Stimulated activated CD4-positive, alpha-beta T cell treated with anti-CD3 and anti-CD28 coated beads, Interleukin-4, amount 100 ng/mL, for 1 hour (primary cell): Measurements from ENCODE around the gene TRIM2.
A peak's percentile ranks its signal among the peaks of the same experiment; 100 is the strongest.
"Not testable (repeated sequence)": the region's sequence is repeated elsewhere in the genome, so short reads cannot be mapped to it uniquely, and the experiment has no call there.

Experiments
- DNase-seq: peaks from one replicate; pipeline ENCODE4 v3.0.0-alpha.2; 2020

Gene TRIM2

DNA sequence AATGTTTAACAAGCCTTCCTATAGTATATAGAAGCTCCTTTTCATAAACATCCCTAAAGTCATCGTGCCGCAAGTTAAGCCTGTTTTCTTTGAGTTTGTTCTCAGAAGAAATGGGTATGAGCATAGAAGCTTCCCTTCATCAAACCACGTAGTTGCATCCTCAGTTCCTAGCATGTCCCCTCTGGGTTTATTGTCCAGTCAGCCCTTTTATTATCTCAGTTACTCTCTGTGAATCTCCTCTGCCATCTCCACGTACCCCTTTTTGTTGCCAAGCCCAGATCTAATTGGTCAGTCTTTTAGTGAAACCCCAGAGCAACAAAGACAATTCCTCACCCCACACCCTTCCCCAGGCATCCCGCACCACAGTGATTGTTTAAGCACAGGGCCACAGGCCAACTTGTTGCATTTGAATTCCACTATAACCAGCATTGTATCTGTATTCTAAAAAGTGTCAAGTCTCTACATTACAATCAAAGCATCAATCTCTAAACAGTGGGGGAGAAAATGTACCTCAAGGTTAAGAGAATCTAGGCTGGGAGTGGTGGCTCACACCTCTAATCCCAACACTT lies 12.4 kb upstream of the TRIM2 start:
- no peak for DNase-seq

DNA sequence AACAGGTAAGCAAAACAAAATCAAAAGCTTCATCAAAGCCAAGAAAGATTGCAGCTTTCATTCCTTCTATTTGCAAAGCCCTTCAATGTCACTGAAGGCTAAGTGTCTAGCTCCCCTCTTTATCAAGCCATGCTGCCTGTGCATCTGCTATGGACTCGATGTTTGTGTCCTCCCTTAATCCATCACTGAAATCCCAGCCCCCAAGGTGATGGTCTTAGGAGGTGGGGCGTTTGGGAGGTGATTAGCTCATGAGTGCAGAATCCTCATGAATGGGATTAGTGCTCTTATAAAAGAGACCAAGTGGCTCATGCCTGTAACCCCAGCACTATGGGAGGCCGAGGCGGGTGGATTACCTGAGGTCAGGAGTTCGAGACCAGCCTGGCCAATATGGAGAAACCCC lies 6.9 kb upstream of the TRIM2 start:
- no peak for DNase-seq

- DNase-seq = no peak
Measured at GRCh38 chr4:153198719-153199118, 5.5 kb upstream of the TRIM2 start.

GRCh38 chr4:153203746-153204145 lies 497 bp upstream of the TRIM2 start:
- not testable (repeated sequence) for DNase-seq

- peak; percentile 13 for DNase-seq
Measured at GRCh38 chr4:153204728-153205648, 745 bp downstream of the TRIM2 start.

- peak; percentile 14 for DNase-seq
Measured at GRCh38 chr4:153205757-153206156, 1.5 kb downstream of the TRIM2 start.

DNA sequence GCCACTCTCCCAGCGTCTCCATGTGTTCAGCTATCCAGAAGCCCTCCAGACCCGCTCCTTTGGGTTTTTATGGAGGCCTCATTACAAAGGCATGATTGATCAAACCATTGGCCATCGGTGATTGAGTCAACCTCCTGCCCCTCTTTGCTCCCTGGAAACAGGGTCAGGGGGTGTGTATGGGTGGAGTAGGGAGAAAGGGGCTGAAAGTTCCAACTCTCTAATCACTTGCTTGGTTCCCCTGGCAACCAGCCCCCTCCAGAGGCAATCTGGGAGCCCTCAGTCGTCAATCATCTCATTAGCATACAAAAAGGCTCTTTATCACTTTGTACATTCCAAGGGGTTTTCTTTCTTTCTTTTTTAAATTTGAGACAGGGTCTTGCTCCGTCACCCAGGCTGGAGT lies 2.3 kb downstream of the TRIM2 start:
- DNase-seq = no peak

DNA sequence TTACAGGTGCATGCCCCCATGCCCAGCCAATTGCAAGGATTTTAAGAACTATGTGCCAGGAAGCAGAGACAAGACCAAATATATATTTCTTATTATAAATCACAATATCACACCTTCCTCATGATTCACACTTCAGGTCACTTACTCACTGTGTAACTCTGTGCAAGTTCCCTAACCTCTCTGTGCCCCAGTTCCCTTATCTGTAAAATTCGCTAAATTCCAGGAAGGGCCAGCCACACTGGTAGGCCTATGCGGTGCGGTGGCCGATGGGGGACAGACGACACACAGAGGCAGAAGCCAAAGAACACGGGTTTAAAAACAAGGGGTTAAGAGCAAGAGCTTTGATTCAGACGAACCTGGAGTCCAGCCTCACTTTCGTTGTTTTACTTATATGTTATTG lies 2.8 kb downstream of the TRIM2 start:
- DNase-seq = no peak

DNA sequence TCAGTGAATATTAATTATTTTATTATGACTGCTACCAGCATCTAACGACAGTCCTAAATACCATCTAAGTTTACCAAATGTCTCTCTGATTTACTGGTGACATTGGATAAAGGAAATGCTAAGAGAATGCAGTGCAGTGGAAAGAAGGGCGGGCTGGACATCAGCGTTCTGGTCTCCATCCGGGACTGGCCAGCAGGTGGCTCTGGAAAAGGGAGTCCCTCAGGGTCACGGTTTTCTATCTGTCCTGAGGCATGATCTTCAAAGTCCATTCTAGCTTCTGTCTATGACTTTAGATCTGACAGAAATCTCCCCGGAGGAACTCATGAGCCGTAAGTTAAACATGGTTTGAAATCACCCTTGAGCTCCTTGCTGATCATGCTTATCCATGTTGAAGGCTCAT lies 3.3 kb downstream of the TRIM2 start:
- DNase-seq = no peak

- DNase-seq = no peak
Measured at GRCh38 chr4:153209410-153209809, 5.2 kb downstream of the TRIM2 start.

GRCh38 chr4:153210727-153211126 lies 6.5 kb downstream of the TRIM2 start:
- no peak for DNase-seq

- no peak for DNase-seq
Measured at GRCh38 chr4:153211986-153212728, 7.9 kb downstream of the TRIM2 start.

GRCh38 chr4:153212736-153213135 lies 8.5 kb downstream of the TRIM2 start:
- no peak for DNase-seq

DNA sequence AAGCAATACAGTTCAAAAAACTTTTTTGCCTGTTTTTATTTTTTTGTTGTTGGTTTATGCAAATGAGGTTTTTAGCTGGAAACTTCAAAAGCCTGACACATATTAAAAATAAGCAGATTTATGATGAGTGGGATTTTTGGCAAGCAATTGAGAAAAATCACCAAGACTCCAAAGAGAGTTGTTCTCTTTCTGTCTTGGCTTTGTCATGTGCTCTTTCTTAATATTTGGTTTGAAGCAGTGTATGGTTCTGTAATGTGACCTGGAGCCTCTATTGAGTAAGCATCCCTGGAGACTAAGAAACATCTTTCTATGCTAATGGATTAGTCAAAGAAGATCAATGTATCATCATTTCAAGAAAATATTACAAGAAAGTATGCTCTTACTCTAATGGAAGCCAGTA lies 11.7 kb downstream of the TRIM2 start:
- no peak for DNase-seq

DNA sequence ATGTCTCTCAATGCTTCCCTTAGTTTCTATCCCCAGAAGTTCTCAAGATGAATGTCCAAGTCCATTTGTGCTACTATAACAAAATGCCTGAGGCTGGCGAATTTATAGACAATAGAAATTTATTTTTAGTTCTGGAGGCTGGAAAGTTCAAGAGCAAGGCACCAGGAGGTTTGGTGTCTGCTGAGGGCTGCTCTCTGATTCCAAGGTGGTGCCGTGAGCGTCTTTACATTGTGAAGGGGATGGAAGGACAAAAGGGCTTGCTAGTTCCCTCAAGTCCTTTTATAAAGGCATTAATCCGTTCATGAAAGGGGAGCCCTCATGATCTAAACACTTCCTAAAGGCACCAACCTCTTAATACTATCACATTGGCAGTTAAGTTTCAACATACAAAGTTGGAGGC lies 12.3 kb downstream of the TRIM2 start:
- DNase-seq = no peak

GRCh38 chr4:153217440-153217839 lies 13.2 kb downstream of the TRIM2 start:
- DNase-seq = no peak

DNA sequence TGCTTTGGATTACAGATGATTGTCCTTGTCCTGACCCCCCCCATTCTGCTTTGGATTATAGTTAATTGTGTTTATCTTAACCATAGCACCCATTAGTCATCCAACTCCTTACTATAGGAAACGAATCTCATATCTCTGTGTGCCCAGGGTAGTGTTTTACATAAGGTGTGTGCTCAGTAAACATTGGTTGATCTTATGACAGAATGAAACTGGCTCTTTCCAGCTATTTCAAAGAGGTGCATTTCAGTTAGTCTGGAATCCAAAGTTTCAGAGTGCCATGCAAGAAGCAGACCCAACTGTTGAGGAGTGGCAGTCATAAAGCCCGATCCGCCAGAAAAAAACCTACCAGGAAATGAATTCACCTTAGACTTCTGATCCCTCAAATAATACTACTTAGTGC lies 14.7 kb downstream of the TRIM2 start:
- DNase-seq = no peak

- DNase-seq = no peak
Measured at GRCh38 chr4:153220682-153221395, 16.6 kb downstream of the TRIM2 start.

DNA sequence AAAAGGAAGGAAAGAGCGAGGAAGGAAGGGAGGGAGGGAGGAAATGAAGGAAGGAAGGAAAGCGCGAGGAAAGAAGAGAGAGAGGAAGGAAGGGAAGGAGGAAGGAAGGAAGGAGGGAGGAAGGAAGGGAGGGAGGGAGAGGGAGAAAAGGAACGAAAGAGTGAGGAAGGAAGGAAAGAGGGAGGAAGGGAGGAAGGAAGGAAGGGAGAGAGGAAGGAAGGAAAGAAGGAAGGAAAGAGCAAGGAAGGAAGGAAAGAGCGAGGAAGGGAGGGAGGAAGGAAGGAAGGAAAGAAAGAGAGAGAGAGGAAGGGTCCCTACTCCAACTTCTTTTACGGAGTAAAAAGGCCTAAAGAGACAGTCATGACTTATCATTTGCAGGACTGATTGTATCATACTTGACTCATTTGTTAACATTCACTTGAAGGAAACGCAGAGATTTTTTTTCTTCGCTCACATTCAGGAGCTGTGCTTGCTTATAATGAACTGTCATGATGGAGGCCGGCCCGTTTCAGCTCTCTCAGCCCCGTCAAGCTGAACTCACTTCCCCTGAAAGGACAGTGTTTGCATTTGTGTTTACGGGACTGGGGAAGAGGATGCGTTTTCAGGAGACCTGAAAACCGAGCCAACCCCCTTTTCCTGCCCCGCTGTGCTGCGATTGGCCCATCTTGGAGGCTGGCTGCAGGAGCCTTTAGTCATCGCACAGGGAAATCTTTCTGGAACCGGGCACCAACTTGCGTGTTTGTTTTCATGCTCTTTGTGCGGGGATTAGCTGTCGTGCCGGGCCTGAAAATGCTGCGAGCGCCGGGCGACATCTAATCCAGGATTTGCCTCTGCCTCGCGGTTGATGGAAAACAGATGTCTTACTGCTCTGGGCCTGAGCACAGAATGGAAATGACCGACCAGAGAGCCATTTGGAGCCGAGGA lies 17.8 kb downstream of the TRIM2 start:
- DNase-seq = peak; percentile 22

DNA sequence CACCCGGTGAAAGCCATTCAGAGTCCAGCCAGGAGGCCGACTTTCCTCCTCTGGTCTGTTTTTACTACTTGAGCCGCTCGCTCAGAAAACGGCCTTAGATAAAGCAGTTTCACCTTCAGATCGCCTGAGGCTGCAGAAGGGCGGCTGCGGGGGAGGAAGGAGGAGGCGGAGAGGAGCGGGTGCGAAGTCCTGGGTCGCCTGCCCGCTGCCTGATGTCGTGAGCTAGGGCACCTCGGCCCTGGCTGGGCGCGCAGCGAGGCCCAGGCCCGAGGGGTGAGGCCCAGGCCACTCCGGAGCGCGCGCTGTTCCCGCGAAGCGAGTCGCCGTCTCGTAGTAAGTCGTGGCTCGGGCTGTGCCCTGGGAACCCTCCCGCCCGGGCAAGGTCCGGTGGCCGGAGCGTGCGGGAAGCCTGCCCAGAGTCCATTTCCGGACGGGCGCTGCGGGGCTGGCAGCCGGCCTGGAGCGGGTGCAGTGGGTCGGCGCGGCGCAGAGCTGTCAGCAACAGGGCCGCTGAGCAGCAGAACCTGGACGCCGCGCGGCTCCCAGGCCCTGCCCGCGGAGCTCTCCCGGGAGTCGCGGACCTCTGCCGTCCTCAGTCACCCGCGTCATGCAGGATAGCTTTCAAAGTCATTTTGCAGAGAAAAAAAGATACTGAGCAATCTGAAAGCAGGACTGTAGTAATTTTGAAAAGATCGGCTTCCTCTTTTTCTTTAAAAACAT lies 18.6 kb downstream of the TRIM2 start:
- DNase-seq = peak; percentile 24

DNA sequence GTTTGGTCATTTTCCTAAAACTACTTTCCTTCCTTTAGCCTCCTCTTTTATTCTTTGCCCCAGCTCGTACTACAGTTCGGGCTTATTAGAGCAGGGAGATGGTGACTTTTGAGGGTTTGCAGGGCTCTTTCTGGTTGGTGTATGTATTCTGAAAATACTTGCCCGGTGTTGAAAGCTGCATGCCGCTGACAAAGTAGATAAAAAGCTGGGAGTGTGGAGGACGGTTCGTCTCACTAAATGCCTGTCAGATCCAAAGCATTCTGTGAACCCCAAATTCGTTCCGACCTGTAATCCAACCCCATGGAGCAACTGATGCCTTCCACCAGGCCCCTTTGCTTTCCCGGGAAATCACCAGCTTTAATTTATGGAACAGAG lies 19.2 kb downstream of the TRIM2 start:
- no peak for DNase-seq
